Lung (tissue), 16 donors: ENCODE results near the gene PRR3. TPM values are rescaled to one million over a fixed set of nuclear protein-coding genes. Genes with fewer than 3 reads are reported as not detected.
A peak's percentile ranks its signal among the peaks of the same experiment; 100 is the strongest.

ENCODE experiments used
- ATAC-seq: fragments of 200-7000 bp; cut with Tn5 transposase; one replicate; pipeline ENCODE4 v1.9.1; 2020; ENCODE audit warnings: moderate number of reproducible peaks; ENCODE audit not compliant: insufficient read depth, low FRiP score
- DNase-seq, 3 donors: peaks; one replicate each; pipeline ENCODE4 v3.0.0-alpha.2; 2013 to 2017
- H3K27ac ChIP-seq, 2 donors: one replicate each; pipeline ENCODE4 v1.5.1; 2013; ENCODE audit warnings: mild to moderate bottlenecking in 2 of 2, moderate library complexity in 2 of 2, control low read depth in 1 of 2, inconsistent platforms in 1 of 2, low read depth in 1 of 2, low read length in 1 of 2
- H3K27me3 ChIP-seq, 3 donors: one replicate each; pipeline ENCODE4 v1.5.1; 2013; ENCODE audit warnings: low read length in 2 of 3; ENCODE audit not compliant: control insufficient read depth in 3 of 3, insufficient read depth in 3 of 3
- H3K36me3 ChIP-seq, 4 donors: one replicate each; pipeline ENCODE4 v1.5.1; 2013; ENCODE audit warnings: low read length in 4 of 4, mild to moderate bottlenecking in 1 of 4, moderate library complexity in 1 of 4; ENCODE audit not compliant: control insufficient read depth in 4 of 4, insufficient read depth in 4 of 4
- H3K4me1 ChIP-seq, 5 donors: one replicate each; pipeline ENCODE4 v1.5.1; 2013; ENCODE audit warnings: low read length in 5 of 5, mild to moderate bottlenecking in 2 of 5, moderate library complexity in 1 of 5; ENCODE audit not compliant: control insufficient read depth in 5 of 5, insufficient read depth in 5 of 5
- H3K4me3 ChIP-seq: one replicate; pipeline ENCODE4 v1.5.1; 2013; ENCODE audit warnings: mild to moderate bottlenecking, control low read depth, moderate library complexity
- H3K9ac ChIP-seq, 2 donors: one replicate each; pipeline ENCODE4 v1.5.1; 2013; ENCODE audit warnings: low read length in 2 of 2, control low read depth in 1 of 2; ENCODE audit not compliant: insufficient read depth in 1 of 2
- H3K9me3 ChIP-seq, 4 donors: one replicate each; pipeline ENCODE4 v1.5.1; 2013; ENCODE audit warnings: low read length in 3 of 4, mild to moderate bottlenecking in 1 of 4, moderate library complexity in 1 of 4; ENCODE audit not compliant: control insufficient read depth in 4 of 4, insufficient read depth in 3 of 4
- WGBS, 2 donors: extraction: QIAGEN DNeasy Blood & Tissue Kit; methylation state at CpG; one replicate each; pipeline ENCODE4 v1.1.7; 2013; 5-methylcytosine and 5-hydroxymethylcytosine counted together
- long read RNA-seq, 5 donors: transcript quantifications; one replicate each; lab custom pipeline, GENCODE V29; 2026
- polyA plus RNA-seq, 2 donors: library from polyadenylated mRNA; stranded (reverse); fragments of 200-250 nt; gene quantifications; one replicate each; pipeline ENCODE4 v1.2.1, GENCODE V29; 2013
- total RNA-seq, 2 donors: library from RNA; depleted of rRNA in 1 of 2; stranded (reverse); fragments of >200 nt in 1 of 2; gene quantifications; one replicate each; pipeline ENCODE4 v1.2.1, GENCODE V29; 2014 to 2021
- TF ChIP-seq, protein P1 (sequence below): IDR thresholded peaks from 2 replicates; pipeline ENCODE4 v1.5.1; 2012; ENCODE audit warnings: mild to moderate bottlenecking; ENCODE audit errors: control extremely low read depth, extremely low read depth
- donor health status: control.
- donor health status: control.
- donor health status: Bipolar disorder and iron deficiency.
- donor health status: healthy.
- donor health status: DM: yes; HTN: yes; CAD: no.

Gene PRR3, protein sequence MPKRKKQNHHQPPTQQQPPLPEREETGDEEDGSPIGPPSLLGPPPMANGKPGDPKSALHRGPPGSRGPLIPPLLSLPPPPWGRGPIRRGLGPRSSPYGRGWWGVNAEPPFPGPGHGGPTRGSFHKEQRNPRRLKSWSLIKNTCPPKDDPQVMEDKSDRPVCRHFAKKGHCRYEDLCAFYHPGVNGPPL
- total RNA-seq (10 to 100 TPM in 1 of 2 donors, 1 to 10 TPM in 1; 8.4 to 10.9 TPM), polyA plus RNA-seq (10 to 100 TPM in 1 of 2 donors, 1 to 10 TPM in 1; 8.6 to 11.5 TPM)
- long read RNA-seq, donor 1, partial matches to known transcripts: 0 of 3 reads
- long read RNA-seq, donor 1, other reads (novel, unspliced or antisense): 0 of 3 reads
- long read RNA-seq, donor 2, partial matches to known transcripts: 21 of 25 reads
- long read RNA-seq, donor 2, other reads (novel, unspliced or antisense): 0 of 25 reads
- long read RNA-seq, donor 3, partial matches to known transcripts: 0 of 4 reads
- long read RNA-seq, donor 3, other reads (novel, unspliced or antisense): 0 of 4 reads
- long read RNA-seq, donor 4, partial matches to known transcripts: 0 of 4 reads
- long read RNA-seq, donor 4, other reads (novel, unspliced or antisense): 0 of 4 reads
- long read RNA-seq, donor 5, partial matches to known transcripts: 0 of 8 reads
- long read RNA-seq, donor 5, other reads (novel, unspliced or antisense): 0 of 8 reads

DNA sequence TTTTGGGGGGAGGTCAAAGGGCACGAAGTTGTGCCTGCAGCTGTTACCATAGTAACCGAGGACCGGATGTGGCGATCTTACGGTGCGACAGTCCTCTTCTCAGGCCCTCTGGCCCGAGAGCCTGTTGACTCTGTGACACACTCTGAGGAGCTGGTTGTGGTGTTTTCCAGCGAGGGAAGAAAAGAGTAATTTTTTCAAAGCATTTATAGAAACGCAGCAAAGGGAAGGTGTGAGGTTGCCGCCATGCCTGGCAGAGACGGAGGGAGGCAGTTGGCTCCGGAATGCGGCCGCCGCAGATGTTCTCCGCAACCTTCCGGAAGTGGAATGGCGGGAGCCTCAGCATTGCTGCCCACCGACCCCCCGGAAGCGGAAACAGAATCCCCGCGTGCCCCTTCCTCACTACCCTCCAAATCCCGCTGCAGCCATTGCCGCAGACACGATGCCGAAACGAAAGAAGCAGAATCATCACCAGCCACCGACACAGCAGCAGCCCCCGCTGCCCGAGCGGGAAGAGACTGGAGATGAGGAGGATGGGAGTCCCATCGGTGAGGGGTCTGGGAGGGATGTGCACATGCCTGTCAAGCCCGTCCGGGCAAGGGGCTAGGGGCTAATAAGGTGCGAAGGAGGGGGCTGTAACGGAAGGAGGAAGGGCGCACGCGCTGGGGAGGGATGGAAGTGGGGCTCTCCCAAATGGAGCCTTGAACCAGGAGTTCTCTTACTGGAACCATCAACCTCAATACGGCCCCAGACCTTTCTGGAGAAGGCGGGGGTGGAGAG is at the start of gene PRR3:
Gene PRR3 (plus strand): TSS at position 390 of the 777 bp plus-strand sequence. CDS start 50 bp downstream, at position 440.
- 0% methylated on average over 42 of the region's 42 CpGs for WGBS, 2 donors
- peaks cover 4 to 27% (median 21%) of the 10 kb centered on the region in 4 donors for H3K36me3 ChIP-seq
- DNase-seq (peak; percentile 94 to 97 (median 97)), ATAC-seq (peak; percentile 84)
- no peaks in the 10 kb centered on the region for H3K9me3 ChIP-seq
- H3K4me3 ChIP-seq: peak within 1 kb of the TSS; percentile 95
- H3K9ac ChIP-seq: peak within 1 kb of the TSS; percentile 86 to 97
- H3K27me3 ChIP-seq: no peaks in the 10 kb centered on the region
- H3K4me1 ChIP-seq: peaks cover 0 to 19% (median 5%) of the 10 kb centered on the region in 5 donors
- TF ChIP-seq, protein P1, sequence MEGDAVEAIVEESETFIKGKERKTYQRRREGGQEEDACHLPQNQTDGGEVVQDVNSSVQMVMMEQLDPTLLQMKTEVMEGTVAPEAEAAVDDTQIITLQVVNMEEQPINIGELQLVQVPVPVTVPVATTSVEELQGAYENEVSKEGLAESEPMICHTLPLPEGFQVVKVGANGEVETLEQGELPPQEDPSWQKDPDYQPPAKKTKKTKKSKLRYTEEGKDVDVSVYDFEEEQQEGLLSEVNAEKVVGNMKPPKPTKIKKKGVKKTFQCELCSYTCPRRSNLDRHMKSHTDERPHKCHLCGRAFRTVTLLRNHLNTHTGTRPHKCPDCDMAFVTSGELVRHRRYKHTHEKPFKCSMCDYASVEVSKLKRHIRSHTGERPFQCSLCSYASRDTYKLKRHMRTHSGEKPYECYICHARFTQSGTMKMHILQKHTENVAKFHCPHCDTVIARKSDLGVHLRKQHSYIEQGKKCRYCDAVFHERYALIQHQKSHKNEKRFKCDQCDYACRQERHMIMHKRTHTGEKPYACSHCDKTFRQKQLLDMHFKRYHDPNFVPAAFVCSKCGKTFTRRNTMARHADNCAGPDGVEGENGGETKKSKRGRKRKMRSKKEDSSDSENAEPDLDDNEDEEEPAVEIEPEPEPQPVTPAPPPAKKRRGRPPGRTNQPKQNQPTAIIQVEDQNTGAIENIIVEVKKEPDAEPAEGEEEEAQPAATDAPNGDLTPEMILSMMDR: no peak
- H3K27ac ChIP-seq: peak within 1 kb of the TSS; percentile 93 to 100

DNA sequence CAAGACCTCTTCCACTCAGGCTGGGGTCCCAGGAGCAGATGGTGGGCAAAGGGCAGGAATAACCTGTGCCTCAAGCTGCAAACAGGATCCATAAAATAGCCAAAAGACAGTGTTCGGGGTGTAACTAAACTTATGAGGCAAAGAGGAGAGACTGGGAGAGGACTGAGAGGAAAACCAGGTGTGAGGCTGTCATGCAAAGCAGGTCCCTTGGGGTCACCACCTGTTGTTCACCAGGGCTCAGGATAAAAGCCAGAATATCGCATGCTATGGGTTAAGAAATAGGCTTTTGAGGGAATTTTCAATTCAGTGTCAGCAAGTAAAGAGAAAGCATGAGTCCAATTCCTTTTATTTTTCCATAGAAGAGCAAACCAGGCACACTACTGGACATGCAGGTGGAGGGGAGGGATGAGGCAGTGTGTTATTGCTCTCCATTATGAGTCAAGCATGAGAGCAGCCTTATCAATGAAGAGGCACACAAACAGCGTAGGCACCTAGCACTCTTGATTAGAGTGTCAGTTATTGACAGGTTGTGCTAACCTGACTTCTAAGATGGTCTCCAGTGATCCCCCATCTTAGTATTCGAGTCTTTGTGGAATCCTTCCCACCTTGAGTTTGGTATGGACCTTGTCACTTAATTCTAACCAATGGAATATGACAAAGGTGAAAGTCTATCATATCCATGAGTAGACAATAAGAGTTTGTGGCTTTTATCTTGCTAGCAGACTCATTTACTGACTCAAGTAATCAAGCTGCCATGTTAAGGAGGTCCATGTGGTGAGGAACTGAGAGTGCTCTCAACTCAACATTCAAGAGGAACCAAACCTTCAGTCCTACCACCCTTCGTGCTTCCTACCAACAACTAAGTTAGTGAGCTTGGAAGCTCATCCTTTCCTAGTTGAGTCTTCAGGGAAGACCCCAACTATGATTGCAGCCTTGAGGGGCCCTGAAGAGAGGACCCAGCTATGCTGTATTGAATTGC is 49.0 kb upstream of the PRR3 start:
- DNase-seq (no peak), ATAC-seq (no peak)
- 86% methylated on average over 5 of the region's 5 CpGs for WGBS, 2 donors
- Histone ChIP-seq H3K36me3 (no peaks in the 10 kb centered on the region), H3K4me1 (no peaks in the 10 kb centered on the region), H3K4me3 (no peak overlapping the region), H3K9ac (no peak overlapping the region), H3K27me3 (peaks cover 0 to 10% (median 0%) of the 10 kb centered on the region in 3 donors), H3K9me3 (no peaks in the 10 kb centered on the region), H3K27ac (peak overlapping the region in 1 of 2 donors; percentile 45)
- TF ChIP-seq, protein P1: no peak
